Eye (tissue), 1 donor: Measurements from ENCODE around the gene CAVIN1.
"Not testable (repeated sequence)": the region's sequence is repeated elsewhere in the genome, so short reads cannot be mapped to it uniquely, and the experiment has no call there.

Experiments
- DNase-seq: peaks from one replicate; pipeline ENCODE4 v3.0.0-alpha.2; 2015

The CAVIN1 gene

DNA sequence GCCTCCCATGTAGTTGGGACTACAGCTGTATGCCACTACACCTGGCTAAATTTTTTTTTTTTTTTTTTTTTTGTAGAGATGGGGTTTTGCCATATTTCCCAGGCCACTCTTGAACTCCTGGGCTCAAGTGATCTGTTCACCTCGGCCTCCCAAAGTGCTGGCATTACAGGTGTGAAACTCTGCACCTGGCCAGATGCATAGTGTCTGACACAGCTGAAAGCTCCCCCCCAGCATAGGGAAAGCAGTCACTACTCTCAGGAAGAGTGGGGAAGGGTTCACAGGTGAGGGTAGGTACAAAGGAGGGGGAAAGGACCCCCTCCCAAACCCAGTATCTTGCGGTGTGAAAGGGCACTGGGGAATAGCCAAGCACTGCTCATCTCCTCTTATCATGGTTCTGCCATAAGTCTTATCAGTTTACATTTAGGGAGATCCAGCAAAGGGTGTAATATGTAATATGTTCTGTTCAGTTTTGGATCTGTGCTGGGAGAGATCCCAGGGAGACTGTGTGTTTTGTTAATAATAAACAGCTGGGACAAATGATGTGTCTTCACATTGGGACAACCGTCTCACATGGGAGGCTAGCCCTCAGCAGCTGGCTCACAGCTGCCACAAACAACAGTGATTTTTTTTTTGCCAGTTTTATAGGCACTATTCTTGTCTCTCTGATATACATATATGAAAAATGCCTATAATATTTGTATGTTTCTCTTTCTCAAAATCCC is 6.8 kb upstream of the CAVIN1 start:
- peak; percentile 26 for DNase-seq

DNA sequence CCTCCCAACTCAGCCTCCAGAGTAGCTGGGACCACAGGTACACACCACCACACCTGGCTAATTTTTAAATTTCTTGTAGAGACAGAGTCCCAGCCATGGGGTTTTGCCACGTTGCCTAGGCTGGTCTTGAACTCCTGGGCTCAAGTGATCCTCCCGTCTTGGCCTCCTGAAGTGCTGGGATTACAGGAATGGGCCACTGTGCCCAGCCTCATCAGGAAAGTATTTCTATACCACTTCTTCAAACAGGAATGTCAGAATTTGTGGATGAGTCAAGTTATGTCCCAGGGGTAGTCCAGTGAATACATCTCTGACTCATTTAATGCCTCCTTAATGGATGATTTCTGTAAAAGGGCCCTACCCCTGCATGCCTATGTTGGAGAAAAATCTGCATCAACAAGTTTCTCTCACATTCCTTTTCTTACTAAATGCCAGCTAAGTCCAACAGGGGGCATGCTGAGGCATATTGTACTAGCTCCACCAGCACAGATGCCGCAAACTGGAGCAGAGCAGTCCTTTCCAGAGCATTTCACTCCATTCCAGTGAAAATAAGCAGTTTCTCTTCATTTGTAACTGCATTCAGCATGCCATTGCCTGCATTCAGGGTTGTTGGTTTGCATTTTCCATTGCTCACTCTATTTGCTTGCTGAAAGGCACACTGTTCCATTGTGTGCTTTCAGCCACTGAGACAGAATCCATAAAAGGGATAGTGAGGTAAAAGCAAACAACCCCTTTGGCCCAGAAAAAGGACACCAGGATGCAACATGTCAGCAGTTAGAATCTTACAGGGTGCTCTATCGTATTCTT is 5.3 kb upstream of the CAVIN1 start:
- DNase-seq = peak; percentile 85

DNA sequence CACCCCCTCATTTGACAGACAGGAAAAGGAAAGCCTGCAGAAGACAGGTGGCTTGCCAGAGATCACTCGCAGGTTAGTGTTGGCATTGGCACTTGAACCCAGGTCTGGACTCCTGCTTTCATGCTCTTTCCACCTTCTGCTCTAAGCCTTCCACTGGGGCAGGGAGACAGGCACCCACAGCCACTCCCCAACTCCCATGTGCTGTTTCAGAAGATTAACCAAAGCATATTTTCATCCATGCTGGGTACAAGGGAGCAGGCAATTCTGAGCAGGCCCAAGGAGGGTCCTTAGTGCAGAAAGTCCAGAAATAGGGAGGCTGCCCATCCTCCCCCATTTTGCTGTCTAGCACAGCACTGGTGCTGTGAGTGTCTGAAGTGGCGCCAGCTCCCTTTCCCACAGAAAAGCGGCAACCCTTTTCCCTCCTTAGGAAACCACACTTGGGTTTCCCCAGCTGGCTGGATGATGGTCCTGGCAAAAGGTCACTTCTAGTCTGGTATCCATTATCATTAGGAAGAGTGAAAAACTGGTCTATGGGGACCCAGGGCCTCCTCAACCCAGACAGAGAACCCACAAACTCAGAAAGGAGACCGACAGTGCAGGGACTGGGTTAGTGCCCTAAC is 2.0 kb upstream of the CAVIN1 start:
- DNase-seq = no peak

DNA sequence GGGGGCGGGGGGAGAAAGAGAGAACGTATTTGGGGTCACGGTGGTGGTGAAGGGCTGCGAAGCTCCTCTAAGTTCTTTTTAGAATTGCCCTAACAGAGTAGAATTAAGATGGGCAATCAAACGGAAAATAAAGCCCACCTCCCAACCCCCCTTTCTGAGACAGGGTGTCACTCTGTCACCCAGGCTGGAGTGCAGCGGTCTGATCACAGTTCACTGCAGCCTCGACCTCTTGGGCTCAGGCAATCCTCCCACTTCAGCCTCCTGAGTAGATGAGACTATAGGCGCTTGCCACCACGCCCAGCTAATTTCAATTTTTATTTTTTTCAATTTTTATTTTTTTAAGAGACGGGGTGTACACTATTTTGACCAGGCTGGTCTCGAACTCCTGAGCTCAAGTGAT is 710 bp upstream of the CAVIN1 start:
- no peak for DNase-seq

DNA sequence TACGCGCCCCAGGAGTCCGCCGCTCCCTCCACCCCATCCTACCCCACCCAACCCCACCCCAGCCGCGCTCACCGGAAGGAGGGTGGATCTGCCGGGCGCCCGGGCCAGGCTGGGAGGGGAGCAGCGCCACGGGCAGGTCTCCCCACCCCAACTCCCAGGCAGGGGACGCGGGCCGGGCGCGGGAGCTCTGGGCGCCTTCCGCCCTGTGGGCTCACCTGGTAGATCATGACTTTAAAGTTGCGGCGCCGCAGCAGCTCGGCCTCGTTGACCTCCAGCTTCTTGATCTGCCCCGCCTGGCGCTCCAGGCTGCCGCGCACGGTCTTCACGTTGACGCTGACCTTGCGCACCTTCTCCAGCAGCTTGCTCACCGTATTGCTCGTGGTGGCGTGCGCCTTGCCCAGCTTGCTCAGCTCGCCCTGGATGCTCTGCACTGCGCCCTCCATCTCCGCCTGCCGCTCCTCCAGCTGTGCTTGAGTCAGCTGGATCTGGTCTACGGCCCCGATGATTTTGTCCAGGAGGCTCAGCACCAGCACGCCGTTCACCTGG is 571 bp downstream of the CAVIN1 start:
- peak; percentile 63 for DNase-seq

DNA sequence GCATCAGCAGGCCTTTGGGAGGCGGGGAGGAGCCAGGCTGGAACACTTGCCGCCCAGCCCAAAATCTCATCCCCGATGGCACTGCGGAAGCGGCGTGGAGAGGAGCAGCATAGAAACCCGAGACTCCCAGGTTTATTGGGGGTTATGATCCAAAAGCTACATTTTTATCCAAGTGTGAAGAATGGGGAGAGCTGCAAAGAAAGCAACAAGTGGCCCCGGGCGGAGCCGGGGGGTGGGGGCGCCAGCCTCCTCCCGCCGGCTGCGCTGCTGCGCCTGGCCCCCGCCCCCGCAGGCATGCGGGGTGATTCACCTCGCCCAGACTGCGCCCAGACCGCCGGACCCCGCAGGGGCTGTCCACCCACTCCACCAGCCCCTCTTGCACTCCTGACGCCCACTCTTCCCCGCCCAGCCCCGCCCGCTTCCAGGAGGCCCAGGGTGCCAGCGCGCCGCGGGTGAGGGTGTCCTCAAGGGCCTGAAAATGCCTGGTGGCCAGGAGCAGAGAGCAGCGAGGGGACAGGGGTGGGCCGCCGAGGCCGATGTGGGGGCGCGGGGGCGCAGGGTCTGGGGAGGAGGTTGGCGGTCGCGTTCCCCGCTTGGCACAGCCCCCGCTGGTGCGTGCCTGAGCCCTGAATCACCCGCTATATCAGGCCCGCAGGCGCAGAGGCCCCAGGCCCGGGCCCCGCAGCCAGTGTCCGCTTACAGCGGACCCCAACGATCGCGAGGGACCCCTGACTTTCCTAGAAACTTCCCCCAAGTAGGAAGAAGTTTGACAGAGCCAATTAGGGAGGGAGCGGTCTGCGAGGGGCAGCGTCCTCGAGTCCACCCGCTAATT is 1.3 kb downstream of the CAVIN1 start:
- peak; percentile 44 for DNase-seq

DNA sequence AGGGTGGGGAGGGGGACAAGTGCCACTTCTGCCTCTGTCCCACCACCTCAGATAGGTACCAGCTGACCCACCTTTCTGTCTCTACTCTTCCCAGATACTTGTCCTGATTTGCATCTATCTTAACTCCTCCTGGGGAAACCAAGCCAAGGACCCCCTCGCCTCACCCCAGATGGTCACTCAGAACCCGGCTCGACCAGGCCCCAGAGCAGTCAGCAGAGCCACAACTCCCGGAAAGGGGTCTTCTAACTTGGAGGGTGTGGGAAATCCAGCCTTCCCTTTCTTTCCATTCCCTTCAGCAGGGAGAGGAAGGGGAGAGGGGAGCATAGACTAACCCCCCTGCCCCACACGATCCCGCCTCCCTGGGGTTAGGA is 1.9 kb downstream of the CAVIN1 start:
- no peak for DNase-seq

DNA sequence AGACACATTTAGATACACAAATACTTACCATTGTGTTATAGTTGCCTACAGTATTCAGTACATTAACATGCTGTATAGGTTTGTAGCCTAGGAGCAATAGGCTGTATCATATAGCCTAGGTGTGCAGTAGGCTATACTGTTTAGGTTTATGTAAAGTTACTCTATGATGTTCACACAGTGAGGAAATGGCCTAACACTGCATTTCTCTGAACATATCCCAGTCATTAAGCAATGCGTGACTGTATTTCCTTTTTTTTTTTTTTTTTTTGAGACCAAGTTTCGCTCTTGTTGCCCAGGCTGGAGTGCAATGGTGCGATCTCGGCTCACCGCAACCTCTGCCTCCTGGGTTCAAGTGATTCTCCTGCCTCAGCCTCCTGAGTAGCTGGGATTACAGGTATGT is 5.1 kb downstream of the CAVIN1 start:
- DNase-seq = not testable (repeated sequence)

DNA sequence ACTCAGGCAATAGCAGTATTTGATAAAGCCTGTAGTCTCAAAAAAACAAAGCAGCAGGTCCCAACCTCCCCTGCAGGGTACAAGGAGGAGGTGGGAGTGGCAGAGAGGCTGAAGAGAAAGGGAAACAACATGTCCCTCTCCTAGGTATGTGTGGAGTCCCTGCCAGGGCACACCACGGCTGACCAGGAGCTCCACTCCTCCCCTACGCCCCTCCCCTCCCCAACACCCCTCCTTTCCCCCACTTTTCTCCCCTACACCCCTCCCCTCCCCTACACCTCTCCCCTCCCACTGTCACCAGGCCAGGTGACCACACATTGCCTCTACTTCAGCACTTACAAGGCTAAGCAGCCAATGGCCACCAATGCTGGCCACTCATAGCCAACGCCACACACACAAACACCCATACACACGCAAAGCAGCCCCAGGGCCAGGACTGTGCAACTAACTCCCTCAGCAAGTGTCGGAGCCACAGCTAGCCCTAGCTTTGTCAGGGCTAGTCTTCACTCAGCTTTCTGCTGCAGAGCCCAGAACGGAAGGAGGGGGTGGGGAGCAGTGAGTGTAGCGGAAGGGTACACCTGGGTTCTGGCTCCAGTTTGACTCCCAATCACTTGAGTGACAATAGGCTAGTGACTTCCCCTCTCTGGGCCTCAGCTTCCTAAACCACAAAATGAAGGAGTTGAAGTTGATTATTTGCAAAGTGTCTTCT is 8.2 kb downstream of the CAVIN1 start:
- no peak for DNase-seq

DNA sequence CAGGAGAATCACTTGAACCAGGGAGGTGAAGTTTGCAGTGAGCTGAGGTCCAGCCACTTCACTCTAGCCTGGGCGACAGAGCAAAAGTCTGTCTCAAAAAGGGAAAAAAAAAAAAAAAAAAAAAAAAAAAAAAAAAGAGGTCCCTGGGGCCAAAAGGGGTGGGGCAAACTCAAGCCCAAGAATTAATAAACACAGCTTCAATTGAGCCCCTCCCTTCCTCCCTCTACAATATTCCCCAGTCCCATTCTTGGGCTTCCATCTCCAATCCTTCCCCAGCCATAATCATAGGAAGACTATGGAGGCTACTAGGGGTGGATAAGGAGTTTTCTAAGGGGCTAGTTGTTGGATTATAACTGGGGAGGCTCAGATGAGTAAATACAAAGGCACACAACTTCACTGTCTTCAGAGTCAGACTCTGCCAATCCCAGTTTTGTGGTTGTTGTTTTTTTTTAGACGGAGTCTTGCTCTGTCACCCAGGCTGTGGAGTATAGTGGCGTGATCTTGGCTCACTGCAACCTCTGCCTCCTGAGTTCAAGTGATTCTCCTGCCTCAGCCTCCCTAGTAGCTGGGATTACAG is 9.5 kb downstream of the CAVIN1 start:
- no peak for DNase-seq

DNA sequence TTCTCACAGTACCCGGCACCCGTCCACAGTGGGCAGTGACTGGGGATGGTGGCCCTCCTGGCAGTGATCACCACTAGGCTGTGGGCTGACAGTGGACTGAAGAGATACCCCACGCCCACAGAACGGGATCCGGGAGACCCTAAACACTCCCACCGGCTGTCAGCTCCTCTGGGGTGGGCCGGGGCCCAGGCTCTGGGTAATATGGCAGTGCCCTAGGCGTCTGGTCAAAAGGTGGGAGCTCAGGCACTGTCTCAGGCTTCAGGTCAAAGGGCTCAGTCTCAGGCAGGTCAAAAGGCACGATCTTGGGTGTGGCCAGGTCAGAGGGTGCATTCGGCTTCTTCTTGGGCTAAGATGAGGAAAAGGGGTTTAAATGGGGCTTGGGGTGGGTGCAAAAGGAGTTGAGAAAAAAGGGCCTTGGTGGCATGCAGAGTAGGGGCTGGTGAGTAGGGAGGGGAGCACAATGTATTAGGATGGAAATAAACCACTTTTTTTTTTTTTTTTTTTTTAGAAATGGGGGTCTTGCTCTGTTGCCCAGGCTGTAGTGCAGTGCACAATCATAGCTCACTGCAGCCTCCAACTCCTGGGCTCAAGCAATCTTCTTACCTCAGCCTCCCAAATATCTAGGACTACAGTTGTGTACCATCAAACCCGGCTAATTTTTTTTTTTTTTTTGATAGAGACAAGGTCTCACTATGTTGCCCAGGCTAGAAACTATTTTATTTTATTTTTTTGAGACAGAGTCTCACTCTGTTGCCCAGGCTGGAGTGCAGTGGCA is 11.0 kb downstream of the CAVIN1 start:
- DNase-seq = no peak

DNA sequence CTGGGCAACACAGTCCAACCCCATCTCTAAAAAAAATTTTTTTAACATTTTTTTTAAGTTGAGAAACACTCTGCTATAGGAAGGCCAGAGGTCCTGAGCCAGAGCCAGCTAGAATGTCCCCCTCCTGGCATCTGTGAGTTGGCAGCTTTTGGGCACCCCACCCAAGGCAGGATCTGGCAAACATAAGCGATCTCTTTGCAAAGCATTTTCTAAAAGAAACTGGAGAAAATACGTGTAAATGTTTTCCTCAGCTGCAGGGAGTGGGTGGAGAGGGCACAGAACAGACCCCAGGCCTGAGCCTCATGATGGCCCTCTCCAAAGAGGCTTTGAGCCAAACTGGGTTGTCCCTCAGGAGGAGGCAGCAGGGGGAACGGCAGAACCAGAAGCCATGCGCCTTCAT is 11.7 kb downstream of the CAVIN1 start:
- no peak for DNase-seq

DNA sequence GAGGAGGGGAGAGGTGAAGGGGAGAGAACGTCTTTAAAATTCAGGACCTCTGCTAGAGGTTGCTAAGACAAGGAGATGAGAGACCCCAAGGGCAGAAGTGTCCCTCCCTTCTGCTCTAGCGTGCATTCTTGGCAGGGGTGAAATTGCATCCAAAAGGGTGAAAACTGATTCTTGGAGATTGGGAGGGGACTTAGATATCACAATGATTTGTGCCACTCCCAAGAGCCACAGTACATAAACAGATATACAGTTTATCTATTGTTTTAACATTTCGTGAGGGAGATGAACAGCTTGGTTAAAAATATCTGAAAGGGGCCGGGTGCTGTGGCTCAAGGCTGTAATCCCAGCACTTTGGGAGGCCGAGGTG is 12.8 kb downstream of the CAVIN1 start:
- no peak for DNase-seq

DNA sequence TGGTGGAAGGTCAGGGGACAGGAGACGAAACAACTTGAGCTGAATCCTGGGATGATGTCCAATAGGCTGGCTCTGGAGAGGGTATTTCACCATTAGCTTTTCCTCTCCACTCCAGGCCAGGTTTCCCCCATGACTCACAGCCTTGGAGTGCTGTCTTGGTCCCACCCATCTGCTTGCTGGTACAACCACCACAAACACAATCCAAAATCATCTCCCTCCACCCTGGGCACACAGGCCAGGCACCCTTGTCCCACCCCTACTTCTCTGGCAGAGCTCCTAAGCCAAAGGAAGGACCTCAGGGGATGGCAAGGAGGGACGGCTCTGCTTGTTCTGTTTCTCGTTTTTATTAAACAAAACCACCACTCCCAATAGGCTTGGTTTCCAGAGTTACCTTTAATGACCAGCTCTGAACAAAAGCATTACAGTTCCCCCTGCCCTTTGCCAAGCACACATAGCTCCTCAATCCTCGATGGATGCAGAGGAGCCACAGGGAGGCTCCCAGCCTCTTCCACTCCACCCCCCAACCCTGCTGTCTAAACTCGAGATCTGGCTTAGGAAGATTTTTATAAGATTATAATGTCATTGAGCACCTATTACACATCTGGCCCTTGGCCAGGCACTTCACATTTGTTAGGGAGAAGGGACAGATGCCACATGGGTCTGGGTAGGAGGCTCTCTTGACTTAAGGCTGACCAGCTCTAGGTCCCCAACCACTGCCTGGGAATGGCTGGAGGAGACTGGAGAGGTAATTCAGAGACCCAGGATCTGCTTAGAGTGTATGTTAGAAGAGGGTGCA is 13.3 kb downstream of the CAVIN1 start:
- no peak for DNase-seq

DNA sequence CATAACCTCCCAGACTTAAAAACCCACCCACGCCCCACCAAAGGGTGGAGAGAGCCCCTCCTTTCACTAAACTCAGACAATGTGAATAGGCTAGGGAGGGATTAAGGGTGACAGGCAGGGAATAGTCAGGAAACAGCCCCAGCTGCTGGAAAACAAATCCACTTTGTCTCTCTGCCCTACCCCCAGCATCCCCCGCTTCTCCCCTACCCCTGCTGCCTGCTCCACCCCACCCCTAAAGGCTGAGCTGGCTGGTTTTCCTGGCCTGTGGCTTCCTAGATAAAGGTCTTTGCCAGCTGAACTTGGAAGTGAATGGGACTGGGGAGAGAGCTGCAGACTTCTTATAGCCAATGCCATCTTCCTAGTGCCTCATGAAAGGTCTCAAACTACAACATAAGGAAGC is 15.0 kb downstream of the CAVIN1 start:
- DNase-seq = no peak

DNA sequence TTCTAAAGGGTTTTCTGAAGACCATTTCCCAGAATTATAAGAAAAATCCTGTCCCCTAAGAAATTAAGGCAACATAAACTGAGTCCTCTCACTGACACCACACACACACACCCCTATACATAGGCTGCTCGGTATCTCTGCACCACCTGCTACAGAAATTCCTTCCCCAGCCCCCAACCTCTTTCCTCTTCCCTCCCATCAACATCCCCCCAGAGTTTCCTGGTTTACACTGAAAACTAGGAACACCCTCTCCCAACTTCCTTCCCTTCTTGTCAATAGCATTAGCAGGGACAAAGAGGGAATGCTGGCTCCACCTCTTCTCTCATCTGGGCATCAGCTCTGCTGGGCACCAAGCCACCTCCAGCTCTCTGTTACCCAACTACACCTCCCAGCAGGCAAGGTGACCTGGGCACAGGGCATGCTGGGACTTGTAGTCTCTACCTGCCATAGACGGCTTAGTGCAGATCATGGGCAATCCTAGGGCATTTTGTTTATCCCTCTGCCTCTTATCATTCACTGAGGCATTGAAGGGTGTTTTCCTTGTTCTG is 15.7 kb downstream of the CAVIN1 start:
- DNase-seq = peak; percentile 57

DNA sequence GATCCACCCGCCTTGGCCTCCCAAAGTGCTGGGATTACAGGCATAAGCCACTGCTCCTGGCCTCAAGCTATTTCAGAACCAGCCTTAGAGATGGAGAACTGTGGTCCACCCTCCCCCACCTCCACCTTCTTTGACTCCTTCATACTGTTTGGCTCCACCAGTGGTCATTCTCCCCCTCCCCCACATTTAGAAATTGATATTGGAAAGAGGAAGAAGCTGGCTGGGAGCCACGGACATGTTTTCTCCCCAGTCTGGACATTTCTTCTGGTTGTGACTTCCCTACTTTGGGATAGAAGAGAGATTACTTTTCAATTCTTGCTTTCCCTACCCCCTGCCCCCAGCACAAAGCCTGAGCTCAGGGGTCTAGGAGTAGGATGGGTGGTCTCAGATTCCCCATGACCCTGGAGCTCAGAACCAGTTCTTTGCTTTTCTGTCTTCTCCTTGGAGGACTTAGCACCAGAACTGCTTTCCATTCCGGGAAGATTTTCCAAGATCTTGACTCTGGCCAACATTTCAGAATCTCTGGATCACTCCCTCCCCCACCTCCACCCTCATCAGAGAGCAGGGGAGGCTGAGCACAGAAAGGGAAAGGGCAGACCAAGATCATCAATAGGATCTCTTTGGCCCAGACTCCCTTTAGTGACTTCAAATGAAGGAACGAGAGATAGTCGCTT is 16.3 kb downstream of the CAVIN1 start:
- no peak for DNase-seq

DNA sequence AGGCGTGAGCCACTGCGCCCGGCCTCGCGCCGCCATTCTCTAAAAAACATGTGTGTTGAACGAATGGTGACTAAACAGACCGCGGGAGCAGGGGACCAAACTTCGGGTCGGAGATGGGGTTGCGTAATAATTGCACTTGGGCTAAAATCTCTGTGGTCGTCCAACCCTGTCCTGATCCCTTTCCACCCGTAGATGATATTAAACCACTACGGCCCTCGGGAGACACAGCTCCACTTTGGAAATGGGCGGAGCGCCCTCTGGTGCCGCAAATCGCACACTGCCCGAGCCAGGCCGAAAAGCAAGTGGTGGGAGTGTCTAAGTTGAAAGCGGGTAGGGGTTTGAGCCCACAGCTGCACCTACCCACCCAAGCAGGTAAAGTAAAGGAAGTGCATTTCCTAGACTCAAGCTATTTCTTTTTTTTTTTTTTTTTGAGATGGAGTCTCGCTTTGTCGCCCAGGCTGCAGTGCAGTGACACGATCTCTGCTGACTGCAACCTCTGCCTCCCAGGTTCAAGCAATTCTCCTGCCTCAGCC is 17.0 kb downstream of the CAVIN1 start:
- peak; percentile 91 for DNase-seq

DNA sequence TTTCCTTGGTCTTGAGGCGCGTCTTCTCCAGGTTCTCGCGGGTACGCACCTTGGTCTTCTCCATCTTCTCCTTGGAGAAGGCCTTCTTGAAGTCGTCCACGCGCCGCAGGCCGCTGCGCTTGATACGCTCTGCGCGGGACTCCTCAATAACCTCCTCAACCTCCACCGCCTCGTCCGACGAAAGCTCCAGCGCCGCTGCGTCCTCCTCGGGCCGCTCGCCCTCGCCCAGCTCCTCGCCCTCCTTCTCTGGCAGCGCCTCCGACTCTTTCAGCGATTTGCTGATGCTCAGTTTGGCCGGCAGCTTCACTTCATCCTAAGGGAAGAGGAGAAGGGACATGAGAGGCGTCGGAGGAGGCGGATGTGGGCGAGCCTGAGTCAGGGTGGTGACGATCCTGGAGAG is 18.0 kb downstream of the CAVIN1 start:
- no peak for DNase-seq
